DOHH2 (cell line): Measurements from ENCODE around the gene GPR108.

Experiments used
- CTCF ChIP-seq: fragments of 200-600 bp; sonication (generic); IDR thresholded peaks from one replicate; pipeline ENCODE4 v1.5.1; 2014; ENCODE audit warnings: antibody characterized with exemption, mild to moderate bottlenecking, low read depth, low read length; ENCODE audit not compliant: poor library complexity, severe bottlenecking
- EZH2phosphoT487 ChIP-seq: fragments of 200-600 bp; sonication (generic); IDR thresholded peaks from 2 replicates; pipeline ENCODE4 v1.6.1; 2017; ENCODE audit warnings: borderline replicate concordance, mild to moderate bottlenecking, antibody characterized with exemption, low read length, moderate library complexity, mixed read lengths

- TF ChIP-seq CTCF (no peak), EZH2phosphoT487 (no peak)
Observed at GRCh38 chr19:6766357-6767080, 29.1 kb upstream of the GPR108 start.
